Trophoblast cell (in vitro differentiated cells and primary cell): ENCODE measurements around the gene VEZF1.

Source experiments
- DNase-seq, 2 donors: peaks; one replicate each; pipeline ENCODE4 v3.0.0-alpha.2; 2016
- H2AFZ ChIP-seq: 2 replicates; pipeline ENCODE4 v1.6.1; 2013; ENCODE audit warnings: low read length, moderate library complexity, mild to moderate bottlenecking; ENCODE audit not compliant: insufficient read depth, poor library complexity
- H2AK5ac ChIP-seq: 2 replicates; pipeline ENCODE4 v1.6.1; 2013; ENCODE audit warnings: mild to moderate bottlenecking, low read length
- H2BK120ac ChIP-seq: 2 replicates; pipeline ENCODE4 v1.6.1; 2013; ENCODE audit warnings: low read length, mild to moderate bottlenecking, moderate library complexity; ENCODE audit not compliant: insufficient read depth, poor library complexity
- H2BK12ac ChIP-seq: 2 replicates; pipeline ENCODE4 v1.6.1; 2013; ENCODE audit warnings: mild to moderate bottlenecking, low read length, moderate library complexity
- H2BK5ac ChIP-seq: 2 replicates; pipeline ENCODE4 v1.6.1; 2013; ENCODE audit warnings: low read length, low read depth, moderate library complexity, mild to moderate bottlenecking; ENCODE audit not compliant: poor library complexity
- H3K14ac ChIP-seq: 2 replicates; pipeline ENCODE4 v1.6.1; 2013; ENCODE audit warnings: mild to moderate bottlenecking, low read length
- H3K18ac ChIP-seq: 2 replicates; pipeline ENCODE4 v1.6.1; 2013; ENCODE audit warnings: mild to moderate bottlenecking, low read length
- H3K23ac ChIP-seq: 2 replicates; pipeline ENCODE4 v1.6.1; 2013; ENCODE audit warnings: low read length
- H3K27ac ChIP-seq: 2 replicates; pipeline ENCODE4 v1.5.1; 2013; ENCODE audit warnings: low read depth, mild to moderate bottlenecking, inconsistent platforms, low read length, moderate library complexity
- H3K27me3 ChIP-seq: 2 replicates; pipeline ENCODE4 v1.6.1; 2013; ENCODE audit warnings: inconsistent platforms, mild to moderate bottlenecking, low read length, moderate library complexity; ENCODE audit not compliant: insufficient read depth
- H3K36me3 ChIP-seq, 2 experiments: 1 replicate in 1 of 2; 2 replicates in 1 of 2; pipeline ENCODE4 v1.6.1; 2013; ENCODE audit warnings: low read length in 2 of 2, mild to moderate bottlenecking in 2 of 2, moderate library complexity in 1 of 2; ENCODE audit not compliant: insufficient read depth in 2 of 2, control insufficient read depth in 1 of 2
- H3K4ac ChIP-seq: 2 replicates; pipeline ENCODE4 v1.6.1; 2013; ENCODE audit warnings: low read depth, mild to moderate bottlenecking, low read length, moderate library complexity
- H3K4me1 ChIP-seq, 2 experiments: 1 replicate in 1 of 2; 2 replicates in 1 of 2; pipeline ENCODE4 v1.6.1; 2013; ENCODE audit warnings: low read length in 2 of 2, mild to moderate bottlenecking in 2 of 2, moderate library complexity in 1 of 2; ENCODE audit not compliant: insufficient read depth in 2 of 2, control insufficient read depth in 1 of 2
- H3K4me2 ChIP-seq: 2 replicates; pipeline ENCODE4 v1.6.1; 2013; ENCODE audit warnings: inconsistent platforms, mild to moderate bottlenecking, low read length, moderate library complexity
- H3K4me3 ChIP-seq: 2 replicates; pipeline ENCODE4 v1.5.1; 2013; ENCODE audit warnings: mild to moderate bottlenecking, low read depth, low read length, inconsistent platforms
- H3K79me1 ChIP-seq: one replicate; pipeline ENCODE4 v1.6.1; 2013; ENCODE audit warnings: low read length
- H3K79me2 ChIP-seq: 2 replicates; pipeline ENCODE4 v1.6.1; 2013; ENCODE audit warnings: low read length, mild to moderate bottlenecking; ENCODE audit not compliant: control insufficient read depth, insufficient read depth, poor library complexity
- H3K9ac ChIP-seq: 2 replicates; pipeline ENCODE4 v1.6.1; 2013; ENCODE audit warnings: mild to moderate bottlenecking, low read length
- H3K9me3 ChIP-seq: 2 replicates; pipeline ENCODE4 v1.6.1; 2013; ENCODE audit warnings: low read depth, mild to moderate bottlenecking, control low read depth, inconsistent platforms, low read length; ENCODE audit not compliant: insufficient read depth
- H4K12ac ChIP-seq: 2 replicates; pipeline ENCODE4 v1.6.1; 2013; ENCODE audit warnings: low read depth, mild to moderate bottlenecking, low read length, moderate library complexity
- H4K8ac ChIP-seq: 2 replicates; pipeline ENCODE4 v1.6.1; 2013; ENCODE audit warnings: low read depth, mild to moderate bottlenecking, low read length, moderate library complexity
- H4K91ac ChIP-seq: one replicate; pipeline ENCODE4 v1.6.1; 2013; ENCODE audit warnings: low read depth, mild to moderate bottlenecking, low read length, moderate library complexity
- WGBS: extraction: QIAGEN DNeasy Blood & Tissue Kit; methylation state at CpG from one replicate; pipeline ENCODE4 v1.1.7; 2013; ENCODE audit warnings: missing lambda C conversion rate; ENCODE audit not compliant: insufficient read length, insufficient coverage; ENCODE audit errors: extremely low coverage; 5-methylcytosine and 5-hydroxymethylcytosine counted together

VEZF1 gene

GRCh38 chr17:57972151-57972550, 15.9 kb downstream of the VEZF1 start:
- no peak overlapping the region for H3K9ac ChIP-seq
- no peak overlapping the region for H2BK5ac ChIP-seq
- no peak overlapping the region for H2BK120ac ChIP-seq
- H4K8ac ChIP-seq, result no peak overlapping the region
- no peak overlapping the region for H3K27ac ChIP-seq
- H2BK12ac ChIP-seq, result no peak overlapping the region
- no peak overlapping the region for H3K4me2 ChIP-seq
- no peak overlapping the region for H4K91ac ChIP-seq
- H4K12ac ChIP-seq, result no peak overlapping the region
- H3K23ac ChIP-seq, result no peak overlapping the region
- H3K18ac ChIP-seq, result no peak overlapping the region
- no peak overlapping the region for H3K14ac ChIP-seq
- H3K27me3 ChIP-seq, result no peaks in the 10 kb centered on the region
- no peaks in the 10 kb centered on the region for H3K9me3 ChIP-seq
- H2AFZ ChIP-seq, result no peak overlapping the region
- H3K4me3 ChIP-seq, result no peak overlapping the region
- DNase-seq, result no peak
- peaks cover 13 to 28% of the 10 kb centered on the region in 2 experiments for H3K36me3 ChIP-seq
- no peak overlapping the region for H3K4ac ChIP-seq
- WGBS, result no CpG with 5 or more reads among the region's 1 CpG
- no peak overlapping the region for H2AK5ac ChIP-seq
- H3K79me1 ChIP-seq, result no peaks in the 10 kb centered on the region
- no peaks in the 10 kb centered on the region for H3K79me2 ChIP-seq
- no peaks in the 10 kb centered on the region for H3K4me1 ChIP-seq

DNA sequence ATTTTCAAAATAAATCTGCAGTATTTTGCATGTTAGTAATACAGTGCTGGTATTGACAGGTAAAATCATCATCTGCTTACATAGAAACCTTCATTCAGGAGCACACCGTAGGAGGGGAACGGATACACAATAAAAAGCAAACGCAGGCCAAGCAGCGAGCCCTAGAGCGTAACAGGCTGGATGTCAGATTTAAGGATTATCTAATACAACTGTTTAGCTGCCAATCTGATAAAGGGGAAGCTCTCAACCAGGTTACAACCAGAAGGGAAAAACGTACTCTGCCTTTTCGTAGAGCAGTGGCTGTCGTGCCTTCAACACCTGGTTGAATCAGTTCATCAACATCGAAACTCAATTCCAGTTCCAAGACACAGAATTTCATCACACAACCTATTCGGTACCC, 16.5 kb downstream of the VEZF1 start:
- H3K9ac ChIP-seq, result no peak overlapping the region
- peaks cover 10 to 25% of the 10 kb centered on the region in 2 experiments for H3K36me3 ChIP-seq
- no peaks in the 10 kb centered on the region for H3K79me2 ChIP-seq
- no peak overlapping the region for H3K4me3 ChIP-seq
- no peak for DNase-seq
- no peak overlapping the region for H2BK12ac ChIP-seq
- no peak overlapping the region for H3K4me2 ChIP-seq
- no peak overlapping the region for H3K27ac ChIP-seq
- H4K91ac ChIP-seq, result no peak overlapping the region
- no peaks in the 10 kb centered on the region for H3K27me3 ChIP-seq
- no peak overlapping the region for H3K23ac ChIP-seq
- H3K9me3 ChIP-seq, result no peaks in the 10 kb centered on the region
- no peak overlapping the region for H3K4ac ChIP-seq
- no peak overlapping the region for H2BK120ac ChIP-seq
- no peak overlapping the region for H2AK5ac ChIP-seq
- no peak overlapping the region for H4K8ac ChIP-seq
- no peak overlapping the region for H2BK5ac ChIP-seq
- no peak overlapping the region for H3K14ac ChIP-seq
- no peaks in the 10 kb centered on the region for H3K4me1 ChIP-seq
- no peaks in the 10 kb centered on the region for H3K79me1 ChIP-seq
- no peak overlapping the region for H3K18ac ChIP-seq
- no peak overlapping the region for H4K12ac ChIP-seq
- no CpG with 5 or more reads among the region's 10 CpGs for WGBS
- H2AFZ ChIP-seq, result no peak overlapping the region

- H3K36me3 ChIP-seq, result peaks cover 8 to 20% of the 10 kb centered on the region in 2 experiments
- H3K27me3 ChIP-seq, result no peaks in the 10 kb centered on the region
- H2BK120ac ChIP-seq, result no peak overlapping the region
- no peak overlapping the region for H2AK5ac ChIP-seq
- no peaks in the 10 kb centered on the region for H3K79me1 ChIP-seq
- no peak overlapping the region for H3K18ac ChIP-seq
- H3K79me2 ChIP-seq, result no peaks in the 10 kb centered on the region
- no peak overlapping the region for H4K8ac ChIP-seq
- H4K91ac ChIP-seq, result no peak overlapping the region
- H3K23ac ChIP-seq, result no peak overlapping the region
- no peak overlapping the region for H2BK12ac ChIP-seq
- H2BK5ac ChIP-seq, result no peak overlapping the region
- DNase-seq, result no peak
- no peak overlapping the region for H3K4me2 ChIP-seq
- no peak overlapping the region for H3K4ac ChIP-seq
- no CpG with 5 or more reads among the region's 4 CpGs for WGBS
- no peak overlapping the region for H3K27ac ChIP-seq
- no peak overlapping the region for H4K12ac ChIP-seq
- H3K9ac ChIP-seq, result no peak overlapping the region
- H3K14ac ChIP-seq, result no peak overlapping the region
- no peak overlapping the region for H3K4me3 ChIP-seq
- no peaks in the 10 kb centered on the region for H3K4me1 ChIP-seq
- no peaks in the 10 kb centered on the region for H3K9me3 ChIP-seq
- H2AFZ ChIP-seq, result no peak overlapping the region
Measured at GRCh38 chr17:57970710-57971109, 17.3 kb downstream of the VEZF1 start.

DNA sequence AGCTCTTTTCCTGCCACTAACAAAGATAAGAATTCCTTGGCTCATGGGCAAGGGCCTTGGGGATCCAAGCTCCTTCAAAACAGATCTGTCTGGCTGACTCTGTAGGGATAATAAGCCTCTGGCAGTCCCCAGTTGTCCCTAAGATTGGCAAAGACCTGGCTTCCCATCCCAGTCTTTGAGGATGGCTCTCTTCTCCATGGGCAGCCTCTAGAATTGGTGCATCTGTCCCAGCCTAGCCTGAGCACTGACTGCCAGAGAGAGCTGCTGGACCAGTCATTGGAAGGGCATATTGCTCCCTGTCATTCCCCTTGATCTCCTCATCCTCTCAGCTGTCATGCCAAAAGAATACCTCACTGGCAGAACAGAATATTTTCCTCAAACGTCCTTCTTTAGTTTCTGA, 19.6 kb downstream of the VEZF1 start:
- H2BK12ac ChIP-seq, result no peak overlapping the region
- WGBS, result no CpG with 5 or more reads among the region's 1 CpG
- DNase-seq, result no peak

More for the DNA sequence above, 19.6 kb downstream of the VEZF1 start:
- Histone ChIP-seq H3K9ac (no peak overlapping the region), H3K4ac (no peak overlapping the region), H4K91ac (no peak overlapping the region), H4K12ac (no peak overlapping the region), H3K36me3 (peaks cover 3 to 9% of the 10 kb centered on the region in 2 experiments), H3K27me3 (no peaks in the 10 kb centered on the region), H2AK5ac (no peak overlapping the region), H3K4me1 (no peaks in the 10 kb centered on the region), H2BK120ac (no peak overlapping the region), H3K4me3 (no peak overlapping the region), H3K23ac (no peak overlapping the region), H4K8ac (no peak overlapping the region), H3K4me2 (no peak overlapping the region), H2AFZ (no peak overlapping the region), H3K14ac (no peak overlapping the region), H3K9me3 (no peaks in the 10 kb centered on the region), H3K79me1 (no peaks in the 10 kb centered on the region), H3K27ac (no peak overlapping the region), H2BK5ac (no peak overlapping the region), H3K18ac (no peak overlapping the region), H3K79me2 (no peaks in the 10 kb centered on the region)
